ENCODE results near the gene ELF2. TPM values are rescaled to one million over a fixed set of nuclear protein-coding genes. Genes with fewer than 3 reads are reported as not detected.

ELF2 gene
- total RNA-seq, 1 donor from 2014 or later: 25.1 TPM

- Mint-ChIP-seq H3K9me3 (ENCODE audit: unreplicated experiment) (no peaks in the 10 kb centered on the region), H3K4me3 (ENCODE audit: unreplicated experiment) (no peak overlapping the region), H3K27ac (ENCODE audit: unreplicated experiment) (no peak overlapping the region), H3K4me1 (ENCODE audit: low read depth, unreplicated experiment) (no peaks in the 10 kb centered on the region), H3K36me3 (ENCODE audit: low read depth, unreplicated experiment) (no peaks in the 10 kb centered on the region), H3K27me3 (ENCODE audit: low read depth, unreplicated experiment) (no peaks in the 10 kb centered on the region)
- Histone ChIP-seq H3K4me1 (ENCODE audit: insufficient read depth, low read length) (no peaks in the 10 kb centered on the region), H3K27me3 (ENCODE audit: insufficient read depth, low read length) (no peaks in the 10 kb centered on the region), H3K27ac (ENCODE audit: low read depth, low read length) (no peak overlapping the region), H3K9me3 (ENCODE audit: insufficient read depth, low read depth, low read length) (no peaks in the 10 kb centered on the region), H3K36me3 (ENCODE audit: insufficient read depth, low read length) (no peaks in the 10 kb centered on the region), H2AFZ (ENCODE audit: low read depth, low read length) (no peak overlapping the region), H4K20me1 (ENCODE audit: insufficient read depth, low read length) (no peaks in the 10 kb centered on the region), H3K79me2 (ENCODE audit: insufficient read depth, low read length) (no peaks in the 10 kb centered on the region), H3K4me3 (ENCODE audit: insufficient read depth, low read depth, low read length) (no peak overlapping the region), H3K9ac (ENCODE audit: low read length) (no peak overlapping the region), H3K4me2 (ENCODE audit: low read length) (no peak overlapping the region)
- FAIRE-seq: no peak
- no peak for DNase-seq (ENCODE audit: low read depth)
- TF ChIP-seq EZH2 (IDR thresholded peaks at IDR 0.05; ENCODE audit: insufficient read depth, low read length) (no peak), CTCF (IDR thresholded peaks at IDR 0.05; ENCODE audit: insufficient read depth, low read depth, low read length) (no peak)
Measured at GRCh38 chr4:139134403-139134802, 42.6 kb downstream of the ELF2 start.

GRCh38 chr4:139131209-139131870 is 45.7 kb downstream of the ELF2 start:
- no peaks in the 10 kb centered on the region for H3K36me3 Mint-ChIP-seq (ENCODE audit: low read depth, unreplicated experiment)
- H3K36me3 ChIP-seq (ENCODE audit: insufficient read depth, low read length): no peaks in the 10 kb centered on the region
- no peak overlapping the region for H3K4me3 Mint-ChIP-seq (ENCODE audit: unreplicated experiment)
- H3K27me3 ChIP-seq (ENCODE audit: insufficient read depth, low read length): no peaks in the 10 kb centered on the region
- FAIRE-seq (no peak), DNase-seq (ENCODE audit: low read depth) (no peak)
- H3K4me1 Mint-ChIP-seq (ENCODE audit: low read depth, unreplicated experiment): peaks cover 3% of the 10 kb centered on the region
- no peak overlapping the region for H3K4me3 ChIP-seq (ENCODE audit: insufficient read depth, low read depth, low read length)
- H3K79me2 ChIP-seq (ENCODE audit: insufficient read depth, low read length): no peaks in the 10 kb centered on the region
- no peaks in the 10 kb centered on the region for H3K9me3 ChIP-seq (ENCODE audit: insufficient read depth, low read depth, low read length)
- H3K27ac ChIP-seq (ENCODE audit: low read depth, low read length): no peak overlapping the region
- H2AFZ ChIP-seq (ENCODE audit: low read depth, low read length): no peak overlapping the region
- no peak overlapping the region for H3K4me2 ChIP-seq (ENCODE audit: low read length)
- H3K27me3 Mint-ChIP-seq (ENCODE audit: low read depth, unreplicated experiment): no peaks in the 10 kb centered on the region
- no peaks in the 10 kb centered on the region for H3K9me3 Mint-ChIP-seq (ENCODE audit: unreplicated experiment)
- no peak overlapping the region for H3K9ac ChIP-seq (ENCODE audit: low read length)
- no peak for TF ChIP-seq EZH2 (IDR thresholded peaks at IDR 0.05; ENCODE audit: insufficient read depth, low read length)
- no peaks in the 10 kb centered on the region for H3K4me1 ChIP-seq (ENCODE audit: insufficient read depth, low read length)
- no peak overlapping the region for H3K27ac Mint-ChIP-seq (ENCODE audit: unreplicated experiment)
- no peaks in the 10 kb centered on the region for H4K20me1 ChIP-seq (ENCODE audit: insufficient read depth, low read length)

GRCh38 chr4:139129206-139129605 is 47.8 kb downstream of the ELF2 start:
- no peak overlapping the region for H3K4me3 Mint-ChIP-seq (ENCODE audit: unreplicated experiment)
- Histone ChIP-seq H3K27me3 (ENCODE audit: insufficient read depth, low read length) (no peaks in the 10 kb centered on the region), H2AFZ (ENCODE audit: low read depth, low read length) (no peak overlapping the region), H3K9me3 (ENCODE audit: insufficient read depth, low read depth, low read length) (no peaks in the 10 kb centered on the region), H3K36me3 (ENCODE audit: insufficient read depth, low read length) (no peaks in the 10 kb centered on the region), H3K9ac (ENCODE audit: low read length) (no peak overlapping the region), H3K27ac (ENCODE audit: low read depth, low read length) (no peak overlapping the region), H3K4me2 (ENCODE audit: low read length) (no peak overlapping the region), H3K4me1 (ENCODE audit: insufficient read depth, low read length) (no peaks in the 10 kb centered on the region), H4K20me1 (ENCODE audit: insufficient read depth, low read length) (no peaks in the 10 kb centered on the region), H3K79me2 (ENCODE audit: insufficient read depth, low read length) (no peaks in the 10 kb centered on the region), H3K4me3 (ENCODE audit: insufficient read depth, low read depth, low read length) (no peak overlapping the region)
- TF ChIP-seq EZH2 (IDR thresholded peaks at IDR 0.05; ENCODE audit: insufficient read depth, low read length) (no peak), CTCF (IDR thresholded peaks at IDR 0.05; ENCODE audit: insufficient read depth, low read depth, low read length) (no peak)
- no peak overlapping the region for H3K27ac Mint-ChIP-seq (ENCODE audit: unreplicated experiment)
- no peaks in the 10 kb centered on the region for H3K27me3 Mint-ChIP-seq (ENCODE audit: low read depth, unreplicated experiment)
- H3K9me3 Mint-ChIP-seq (ENCODE audit: unreplicated experiment): no peaks in the 10 kb centered on the region
- H3K4me1 Mint-ChIP-seq (ENCODE audit: low read depth, unreplicated experiment): peaks cover 3% of the 10 kb centered on the region
- no peak for DNase-seq (ENCODE audit: low read depth)
- no peak for FAIRE-seq
- H3K36me3 Mint-ChIP-seq (ENCODE audit: low read depth, unreplicated experiment): no peaks in the 10 kb centered on the region
